ENCODE results near the gene BRINP1. TPM values are rescaled to one million over a fixed set of nuclear protein-coding genes. Genes with fewer than 3 reads are reported as not detected.

The BRINP1 gene
- total RNA-seq, 1 donor from 2014 or later, result 3.4 TPM

- peak; percentile 41 for ATAC-seq
Measured at GRCh38 chr9:119280740-119281485, 88.3 kb downstream of the BRINP1 start.

GRCh38 chr9:119278171-119278570, 91.1 kb downstream of the BRINP1 start:
- ATAC-seq, result no peak

- ATAC-seq, result peak; percentile 65
Measured at GRCh38 chr9:119273984-119274665, 95.1 kb downstream of the BRINP1 start.

GRCh38 chr9:119273325-119273904, 95.8 kb downstream of the BRINP1 start:
- ATAC-seq, result peak; percentile 67

GRCh38 chr9:119272500-119273211, 96.6 kb downstream of the BRINP1 start:
- no peak for ATAC-seq

GRCh38 chr9:119268985-119269384, 100.2 kb downstream of the BRINP1 start:
- peak; percentile 97 for ATAC-seq

- ATAC-seq, result no peak
Measured at GRCh38 chr9:119264165-119264564, 105.1 kb downstream of the BRINP1 start.

- ATAC-seq, result no peak
Measured at GRCh38 chr9:119257592-119257991, 111.6 kb downstream of the BRINP1 start.

GRCh38 chr9:119255116-119255515, 114.1 kb downstream of the BRINP1 start:
- no peak for ATAC-seq

GRCh38 chr9:119252671-119253299, 116.5 kb downstream of the BRINP1 start:
- no peak for ATAC-seq

- no peak for ATAC-seq
Measured at GRCh38 chr9:119251936-119252335, 117.3 kb downstream of the BRINP1 start.

GRCh38 chr9:119250730-119251129, 118.5 kb downstream of the BRINP1 start:
- no peak for ATAC-seq

- ATAC-seq, result no peak
Measured at GRCh38 chr9:119240546-119240945, 128.7 kb downstream of the BRINP1 start.

GRCh38 chr9:119234636-119235035, 134.6 kb downstream of the BRINP1 start:
- peak; percentile 38 for ATAC-seq

- ATAC-seq, result no peak
Measured at GRCh38 chr9:119227422-119227821, 141.8 kb downstream of the BRINP1 start.

- no peak for ATAC-seq
Measured at GRCh38 chr9:119224431-119224830, 144.8 kb downstream of the BRINP1 start.

GRCh38 chr9:119221276-119221675, 148.0 kb downstream of the BRINP1 start:
- ATAC-seq, result no peak

GRCh38 chr9:119218293-119218692, 150.9 kb downstream of the BRINP1 start:
- no peak for ATAC-seq

GRCh38 chr9:119216651-119217331, 152.4 kb downstream of the BRINP1 start:
- no peak for ATAC-seq

- ATAC-seq, result no peak
Measured at GRCh38 chr9:119215651-119216050, 153.6 kb downstream of the BRINP1 start.

GRCh38 chr9:119213471-119213870, 155.8 kb downstream of the BRINP1 start:
- ATAC-seq, result no peak
